ENCODE results near the gene ZNF521.

GRCh38 chr18:25352629-25353005 is 651 bp upstream of the ZNF521 start:
- no peak for TF ChIP-seq CTCF (conservative IDR thresholded peaks at IDR 0.05; ENCODE audit: low read depth in 2 of 2)
- no peak for TF ChIP-seq POLR2AphosphoS5 (IDR thresholded peaks at IDR 0.05; ENCODE audit: low read depth)

All from GM23338 (cell line).